Natural killer cell (primary cell): Measurements from ENCODE around the gene MTOR. TPM values are rescaled to one million over a fixed set of nuclear protein-coding genes. Genes with fewer than 3 reads are reported as not detected.

Experiments used
- ATAC-seq, 3 donors: fragments of 150-1000 bp in 2 of 3; fragments of 200-7000 bp in 1 of 3; cut with Tn5 transposase; 1 replicate in 1 of 3; 2 replicates in 2 of 3; pipeline ENCODE4 v1.10.0; 2021; ENCODE audit warnings: mild to moderate bottlenecking in 2 of 3, moderate library complexity in 2 of 3
- DNase-seq, 2 donors: peaks; one replicate each; pipeline versions ENCODE4 v3.0.0 to v3.0.0-alpha.2; 2013 to 2021; ENCODE audit warnings: mixed read lengths in 1 of 2
- H3K27ac ChIP-seq: one replicate; pipeline ENCODE4 v1.5.1; 2013; ENCODE audit warnings: mild to moderate bottlenecking, low read length
- H3K27me3 ChIP-seq: one replicate; pipeline ENCODE4 v1.6.1; 2013; ENCODE audit warnings: low read length; ENCODE audit not compliant: control insufficient read depth, insufficient read depth
- H3K36me3 ChIP-seq: one replicate; pipeline ENCODE4 v1.6.1; 2013; ENCODE audit warnings: low read length; ENCODE audit not compliant: control insufficient read depth, insufficient read depth
- H3K4me1 ChIP-seq: one replicate; pipeline ENCODE4 v1.6.1; 2013; ENCODE audit warnings: low read length; ENCODE audit not compliant: control insufficient read depth, insufficient read depth
- H3K4me3 ChIP-seq: one replicate; pipeline ENCODE4 v1.5.1; 2013; ENCODE audit warnings: low read length
- H3K9me3 ChIP-seq: one replicate; pipeline ENCODE4 v1.6.1; 2013; ENCODE audit warnings: low read length; ENCODE audit not compliant: control insufficient read depth, insufficient read depth
- H3K27ac Mint-ChIP-seq, 2 donors: one replicate each; pipeline ENCODE4 v1.8.0; 2022; ENCODE audit warnings: mild to moderate bottlenecking in 2 of 2, mixed read lengths in 2 of 2, moderate library complexity in 1 of 2
- H3K27me3 Mint-ChIP-seq, 2 donors: one replicate each; pipeline ENCODE4 v1.8.0; 2022; ENCODE audit warnings: low read depth in 2 of 2, mixed read lengths in 2 of 2
- H3K36me3 Mint-ChIP-seq: one replicate; pipeline ENCODE4 v1.8.0; 2022; ENCODE audit warnings: mixed read lengths
- H3K4me1 Mint-ChIP-seq, 2 donors: one replicate each; pipeline ENCODE4 v1.8.0; 2022; ENCODE audit warnings: mixed read lengths in 2 of 2
- H3K4me3 Mint-ChIP-seq: one replicate; pipeline ENCODE4 v1.8.0; 2022; ENCODE audit warnings: mild to moderate bottlenecking, moderate library complexity, mixed read lengths
- H3K9me3 Mint-ChIP-seq, 2 donors: one replicate each; pipeline ENCODE4 v1.8.0; 2022; ENCODE audit warnings: mixed read lengths in 2 of 2
- CTCF ChIP-seq: fragments of 200-600 bp; IDR thresholded peaks from one replicate; pipeline ENCODE4 v1.8.0; 2022; ENCODE audit warnings: antibody characterized with exemption
- WGBS: methylation state at CpG from one replicate; pipeline ENCODE4 v1.1.7; 2013; ENCODE audit warnings: missing lambda C conversion rate; ENCODE audit not compliant: insufficient coverage; 5-methylcytosine and 5-hydroxymethylcytosine counted together
- intact Hi-C: fragments of 100-400 bp; cut with micrococcal nuclease; formaldehyde crosslinking; loops from one replicate; pipeline ENCODE4 v1.14.2; 2022
- total RNA-seq, 4 donors: library from RNA; stranded (reverse); fragments of 120-200 nt in 1 of 4; gene quantifications; one replicate each; pipeline versions ENCODE4 v1.2.3 to v1.2.4, GENCODE V29; 2013 to 2022

MTOR gene
- total RNA-seq, 3 donors from 2014 or later (not counting 1 experiment from before 2014, with no cell fraction given), result 42.7 to 54.6 (median 43.7) TPM

GRCh38 chr1:11068600-11069473, 193.5 kb downstream of the MTOR start:
- ATAC-seq (no peak), DNase-seq (no peak)
- Mint-ChIP-seq H3K27ac (no peak overlapping the region), H3K4me1 (no peaks in the 10 kb centered on the region), H3K36me3 (peaks cover 23% of the 10 kb centered on the region), H3K9me3 (no peaks in the 10 kb centered on the region), H3K4me3 (no peak overlapping the region), H3K27me3 (no peaks in the 10 kb centered on the region)
- WGBS, result 95% methylated on average over 17 of the region's 17 CpGs
- Histone ChIP-seq H3K27ac (no peak overlapping the region), H3K36me3 (peaks cover 80% of the 10 kb centered on the region), H3K4me1 (peaks cover 1% of the 10 kb centered on the region), H3K4me3 (no peak overlapping the region), H3K27me3 (no peaks in the 10 kb centered on the region), H3K9me3 (no peaks in the 10 kb centered on the region)
- no peak for TF ChIP-seq CTCF
- intact Hi-C loops, result no loop called here

- ATAC-seq (no peak), DNase-seq (no peak)
- WGBS, result 94% methylated on average over 18 of the region's 18 CpGs
- intact Hi-C loops, result no loop called here
- H3K27me3 ChIP-seq, result no peaks in the 10 kb centered on the region
- peaks cover 76% of the 10 kb centered on the region for H3K36me3 ChIP-seq
- H3K9me3 ChIP-seq, result no peaks in the 10 kb centered on the region
- no peak for TF ChIP-seq CTCF
- no peaks in the 10 kb centered on the region for H3K27me3 Mint-ChIP-seq
- H3K4me1 ChIP-seq, result peaks cover 10% of the 10 kb centered on the region
- no peak overlapping the region for H3K4me3 Mint-ChIP-seq
- H3K27ac ChIP-seq, result no peak overlapping the region
- peaks cover 23% of the 10 kb centered on the region for H3K36me3 Mint-ChIP-seq
- peaks cover 6 to 7% of the 10 kb centered on the region in 2 donors for H3K4me1 Mint-ChIP-seq
- no peak overlapping the region for H3K27ac Mint-ChIP-seq
- H3K9me3 Mint-ChIP-seq, result no peaks in the 10 kb centered on the region
- H3K4me3 ChIP-seq, result no peak overlapping the region
Observed at GRCh38 chr1:11067716-11068599, 194.4 kb downstream of the MTOR start.

GRCh38 chr1:11065796-11066195, 196.6 kb downstream of the MTOR start:
- WGBS, result no CpG with 5 or more reads among the region's 1 CpG
- H3K36me3 ChIP-seq, result peaks cover 55% of the 10 kb centered on the region
- H3K9me3 ChIP-seq, result no peaks in the 10 kb centered on the region
- no peaks in the 10 kb centered on the region for H3K27me3 Mint-ChIP-seq
- peaks cover 12% of the 10 kb centered on the region for H3K36me3 Mint-ChIP-seq
- H3K27ac Mint-ChIP-seq, result no peak overlapping the region
- intact Hi-C loops, result no loop called here
- H3K9me3 Mint-ChIP-seq, result no peaks in the 10 kb centered on the region
- H3K4me3 Mint-ChIP-seq, result no peak overlapping the region
- H3K27ac ChIP-seq, result no peak overlapping the region
- ATAC-seq (no peak), DNase-seq (no peak)
- no peak for TF ChIP-seq CTCF
- no peak overlapping the region for H3K4me3 ChIP-seq
- H3K27me3 ChIP-seq, result no peaks in the 10 kb centered on the region
- H3K4me1 ChIP-seq, result peaks cover 30% of the 10 kb centered on the region
- peaks cover 18 to 23% of the 10 kb centered on the region in 2 donors for H3K4me1 Mint-ChIP-seq
